NOMO-1 treated with dmso at 0.1 percent for 144 hours (cell line): ENCODE measurements around the gene LACTB.
A peak's percentile ranks its signal among the peaks of the same experiment; 100 is the strongest.
"Not testable (repeated sequence)": the region's sequence is repeated elsewhere in the genome, so short reads cannot be mapped to it uniquely, and the experiment has no call there.

ENCODE experiments used
- DNase-seq: peaks from one replicate; lab custom pipeline; 2025; ENCODE audit not compliant: unreplicated experiment; lab: John Stamatoyannopoulos, UW

LACTB gene

GRCh38 chr15:63089260-63090043 is 32.2 kb upstream of the LACTB start:
- no peak for DNase-seq

- DNase-seq: no peak
Measured at GRCh38 chr15:63090472-63090871, 31.2 kb upstream of the LACTB start.

GRCh38 chr15:63090887-63091286 is 30.8 kb upstream of the LACTB start:
- no peak for DNase-seq

GRCh38 chr15:63091679-63092446 is 29.8 kb upstream of the LACTB start:
- no peak for DNase-seq

GRCh38 chr15:63093486-63094205 is 28.0 kb upstream of the LACTB start:
- peak; percentile 53 for DNase-seq

GRCh38 chr15:63094495-63094931 is 27.1 kb upstream of the LACTB start:
- DNase-seq: no peak

GRCh38 chr15:63096178-63096577 is 25.5 kb upstream of the LACTB start:
- no peak for DNase-seq

GRCh38 chr15:63098901-63099300 is 22.8 kb upstream of the LACTB start:
- DNase-seq: not testable (repeated sequence)

GRCh38 chr15:63099581-63099980 is 22.1 kb upstream of the LACTB start:
- DNase-seq: not testable (repeated sequence)

- no peak for DNase-seq
Measured at GRCh38 chr15:63103416-63103815, 18.2 kb upstream of the LACTB start.

GRCh38 chr15:63104727-63105126 is 16.9 kb upstream of the LACTB start:
- DNase-seq: peak; percentile 43

GRCh38 chr15:63105354-63105753 is 16.3 kb upstream of the LACTB start:
- DNase-seq: peak; percentile 5

- DNase-seq: peak; percentile 3
Measured at GRCh38 chr15:63107895-63108546, 13.6 kb upstream of the LACTB start.

GRCh38 chr15:63109498-63109897 is 12.2 kb upstream of the LACTB start:
- no peak for DNase-seq

GRCh38 chr15:63109920-63110319 is 11.7 kb upstream of the LACTB start:
- DNase-seq: no peak

GRCh38 chr15:63110428-63111026 is 11.1 kb upstream of the LACTB start:
- no peak for DNase-seq

- no peak for DNase-seq
Measured at GRCh38 chr15:63111481-63111880, 10.2 kb upstream of the LACTB start.

- no peak for DNase-seq
Measured at GRCh38 chr15:63112871-63113270, 8.8 kb upstream of the LACTB start.

GRCh38 chr15:63114465-63114864 is 7.2 kb upstream of the LACTB start:
- DNase-seq: no peak

GRCh38 chr15:63118854-63119253 is 2.8 kb upstream of the LACTB start:
- DNase-seq: no peak
